NOMO-1 (cell line): ENCODE data around the gene NEDD4L.
A peak's percentile ranks its signal among the peaks of the same experiment; 100 is the strongest.

ENCODE experiments used
- DNase-seq, 2 experiments: peaks; one replicate each; lab custom pipeline; 2025; ENCODE audit not compliant: unreplicated experiment in 2 of 2; lab: John Stamatoyannopoulos, UW

Gene NEDD4L

GRCh38 chr18:58026395-58026794 is 17.6 kb upstream of the NEDD4L start:
- no peak for DNase-seq

- DNase-seq = no peak
Measured at GRCh38 chr18:58026857-58027256, 17.2 kb upstream of the NEDD4L start.

GRCh38 chr18:58027341-58027740 is 16.7 kb upstream of the NEDD4L start:
- no peak for DNase-seq

- no peak for DNase-seq
Measured at GRCh38 chr18:58028109-58028784, 15.8 kb upstream of the NEDD4L start.

GRCh38 chr18:58032233-58032632 is 11.8 kb upstream of the NEDD4L start:
- no peak for DNase-seq

GRCh38 chr18:58033216-58033615 is 10.8 kb upstream of the NEDD4L start:
- no peak for DNase-seq

- DNase-seq = no peak
Measured at GRCh38 chr18:58034370-58034769, 9.7 kb upstream of the NEDD4L start.

- DNase-seq = no peak
Measured at GRCh38 chr18:58037163-58037562, 6.9 kb upstream of the NEDD4L start.

- DNase-seq = peak; percentile 74 to 93
Measured at GRCh38 chr18:58038063-58038462, 6.0 kb upstream of the NEDD4L start.

GRCh38 chr18:58041633-58042032 is 2.4 kb upstream of the NEDD4L start:
- DNase-seq = peak; percentile 16 to 18

GRCh38 chr18:58042826-58043490 is 1.1 kb upstream of the NEDD4L start:
- DNase-seq = no peak

- peak in 1 of 2 experiments; percentile 38 for DNase-seq
Measured at GRCh38 chr18:58044370-58045241, 580 bp downstream of the NEDD4L start.

- peak; percentile 28 to 42 for DNase-seq
Measured at GRCh38 chr18:58045242-58046092, 1.4 kb downstream of the NEDD4L start.

- DNase-seq = peak in 1 of 2 experiments; percentile 3
Measured at GRCh38 chr18:58046093-58046793, 2.2 kb downstream of the NEDD4L start.

GRCh38 chr18:58046794-58047555 is 2.9 kb downstream of the NEDD4L start:
- DNase-seq = no peak

- DNase-seq = no peak
Measured at GRCh38 chr18:58047556-58047882, 3.5 kb downstream of the NEDD4L start.

GRCh38 chr18:58048081-58048642 is 4.1 kb downstream of the NEDD4L start:
- DNase-seq = no peak

- DNase-seq = peak; percentile 33 to 64
Measured at GRCh38 chr18:58049000-58049688, 5.1 kb downstream of the NEDD4L start.
